Lower lobe of right lung (tissue), 2 donors: ENCODE results near the gene NCOA3. TPM values are rescaled to one million over a fixed set of nuclear protein-coding genes. Genes with fewer than 3 reads are reported as not detected.

Experiments used
- ATAC-seq, 2 donors: fragments of 200-7000 bp; cut with Tn5 transposase; one replicate each; pipeline ENCODE4 v1.9.1; 2020 to 2022; ENCODE audit warnings: mild to moderate bottlenecking in 2 of 2, moderate library complexity in 2 of 2
- DNase-seq: peaks from one replicate; pipeline ENCODE4 v3.0.0-alpha.2; 2020
- H3K27ac ChIP-seq: fragments of 200-600 bp; one replicate; pipeline ENCODE4 v1.8.0; 2022
- H3K27me3 ChIP-seq: fragments of 200-600 bp; one replicate; pipeline ENCODE4 v1.8.0; 2022; ENCODE audit warnings: low read depth
- H3K36me3 ChIP-seq: fragments of 200-600 bp; one replicate; pipeline ENCODE4 v1.8.0; 2022; ENCODE audit warnings: mild to moderate bottlenecking
- H3K4me1 ChIP-seq: fragments of 200-600 bp; one replicate; pipeline ENCODE4 v1.8.0; 2022
- H3K4me3 ChIP-seq: fragments of 200-600 bp; one replicate; pipeline ENCODE4 v1.8.0; 2022; ENCODE audit warnings: mild to moderate bottlenecking
- H3K9me3 ChIP-seq: fragments of 200-600 bp; one replicate; pipeline ENCODE4 v1.8.0; 2022
- CTCF ChIP-seq: fragments of 200-600 bp; IDR thresholded peaks from one replicate; pipeline ENCODE4 v1.8.0; 2022; ENCODE audit warnings: antibody characterized with exemption, mild to moderate bottlenecking
- intact Hi-C: fragments of 100-400 bp; cut with DNase I; formaldehyde crosslinking; loops from one replicate; pipeline ENCODE4 v1.11.0; 2022
- total RNA-seq: library from RNA; stranded (reverse); fragmentation: NEBNext Ultra II Directional; extraction: Animal tissue kit (Norgen Biotek cat#: 25700); gene quantifications from one replicate; pipeline ENCODE4 v1.2.1, GENCODE V29; 2021
- donor health status: DM: no; HTN: yes; CAD: no; lungs with severe emphysema.

Gene NCOA3
- total RNA-seq, 1 donor from 2014 or later = 42.1 TPM

GRCh38 chr20:47686545-47686944, 184.9 kb downstream of the NCOA3 start:
- DNase-seq (no peak), ATAC-seq (no peak)
- no peak for TF ChIP-seq CTCF
- Histone ChIP-seq H3K36me3 (peaks cover 18% of the 10 kb centered on the region), H3K9me3 (peaks cover 9% of the 10 kb centered on the region), H3K4me3 (no peak overlapping the region), H3K27me3 (no peaks in the 10 kb centered on the region), H3K4me1 (peaks cover 16% of the 10 kb centered on the region), H3K27ac (no peak overlapping the region)
- intact Hi-C loops = no loop called here

DNA sequence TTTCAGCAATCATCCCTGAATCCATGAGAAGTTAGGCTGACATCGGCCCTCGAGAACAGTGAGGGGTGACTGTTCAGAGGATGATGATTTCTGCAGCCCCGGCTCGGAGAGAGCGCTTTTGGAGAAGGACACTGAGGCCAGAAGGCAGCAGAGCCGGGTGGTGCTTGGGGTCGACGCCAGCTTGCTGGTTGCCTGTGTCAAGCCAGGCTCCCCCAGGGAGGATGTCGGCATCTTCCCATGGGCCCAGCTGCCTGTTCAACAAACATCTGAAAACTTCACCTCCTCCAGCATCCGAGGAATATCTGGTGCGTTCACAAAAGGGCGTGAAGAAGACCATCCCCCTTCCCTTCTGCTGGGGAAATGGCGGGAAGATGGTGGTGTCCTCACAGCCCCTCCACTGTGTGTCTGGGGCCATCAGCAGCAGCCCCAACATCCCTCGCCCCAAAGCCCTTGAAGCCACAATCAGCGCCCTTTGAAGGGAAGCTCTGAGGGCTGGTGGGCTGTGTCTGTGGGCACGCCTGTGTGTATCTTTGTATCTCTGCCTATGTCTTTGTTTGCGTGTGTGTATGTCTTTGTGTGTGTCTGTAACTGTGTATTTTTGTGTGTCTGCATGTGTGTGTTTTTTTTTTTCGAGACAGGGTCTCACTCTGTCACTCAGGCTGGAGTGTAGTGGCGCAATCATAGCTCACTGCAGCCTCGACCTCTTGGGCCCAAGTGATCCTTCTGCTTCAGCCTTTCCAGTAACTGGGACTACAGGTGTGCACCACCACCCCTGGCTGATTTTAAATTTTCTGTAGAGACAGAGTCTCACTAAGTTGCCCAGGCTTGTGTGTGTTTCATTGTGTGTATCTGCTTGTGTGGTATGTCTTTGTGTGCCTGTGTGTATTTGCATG, 185.7 kb downstream of the NCOA3 start:
- Histone ChIP-seq H3K27ac (no peak overlapping the region), H3K9me3 (peaks cover 17% of the 10 kb centered on the region), H3K4me1 (peaks cover 8% of the 10 kb centered on the region), H3K36me3 (peaks cover 18% of the 10 kb centered on the region), H3K27me3 (no peaks in the 10 kb centered on the region), H3K4me3 (no peak overlapping the region)
- TF ChIP-seq CTCF = no peak
- intact Hi-C loops = no loop called here
- no peak for DNase-seq
- no peak for ATAC-seq

DNA sequence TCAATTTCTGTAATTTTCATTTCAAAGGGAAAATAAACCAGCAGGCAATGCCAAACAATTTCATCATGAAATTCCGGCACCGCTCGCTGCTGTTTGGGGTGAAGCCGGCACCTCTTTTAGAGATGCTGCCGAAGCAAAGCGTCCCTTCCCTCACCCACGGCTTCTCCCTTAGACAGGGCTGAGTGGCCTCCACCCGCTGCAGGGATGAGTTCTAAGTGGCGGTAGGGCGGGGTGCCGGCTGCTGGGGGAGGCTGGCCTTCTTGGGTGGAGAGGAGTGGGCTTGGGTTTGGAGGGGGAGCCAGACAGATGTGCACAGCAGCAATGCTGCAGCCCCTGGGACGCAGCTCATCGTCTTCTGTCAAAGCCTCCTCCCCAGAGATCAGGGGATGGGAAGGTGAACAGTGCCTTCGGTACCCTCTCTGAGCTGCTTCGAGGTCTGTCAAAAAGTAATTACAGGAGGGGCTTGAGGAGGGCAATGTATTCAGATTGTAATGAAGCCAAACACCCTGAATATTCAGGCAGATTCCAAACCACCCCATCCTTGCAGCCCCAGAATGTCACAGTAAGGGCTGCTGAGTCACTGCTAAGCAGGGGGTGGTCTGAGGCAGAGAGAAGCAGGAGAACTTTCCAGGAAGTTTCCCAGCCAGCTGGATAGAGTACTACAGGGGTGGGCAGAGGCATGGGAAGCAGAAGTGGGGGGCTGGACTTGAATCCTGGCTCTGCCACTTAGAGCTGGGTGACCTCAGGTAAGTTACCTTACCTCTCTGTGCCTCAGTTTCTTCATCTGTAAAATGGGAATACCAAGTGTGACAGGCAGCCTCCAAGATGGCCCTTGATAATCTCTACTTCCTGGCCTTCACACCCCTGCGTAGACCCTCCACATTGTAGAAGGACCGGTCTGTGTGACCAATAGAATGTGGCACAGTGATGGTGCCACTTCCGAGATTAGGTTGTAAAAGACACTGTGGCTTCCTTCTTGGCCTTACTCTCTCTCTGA, 187.0 kb downstream of the NCOA3 start:
- DNase-seq = no peak

GRCh38 chr20:47689731-47690130, 188.0 kb downstream of the NCOA3 start:
- Histone ChIP-seq H3K27ac (no peak overlapping the region), H3K4me1 (no peaks in the 10 kb centered on the region), H3K36me3 (peaks cover 18% of the 10 kb centered on the region), H3K27me3 (no peaks in the 10 kb centered on the region), H3K9me3 (peaks cover 19% of the 10 kb centered on the region), H3K4me3 (no peak overlapping the region)
- TF ChIP-seq CTCF = no peak
- no peak for ATAC-seq
- intact Hi-C loops = no loop called here
- no peak for DNase-seq

More for the DNA sequence above, 187.0 kb downstream of the NCOA3 start:
- ATAC-seq = no peak
- Histone ChIP-seq H3K4me1 (no peaks in the 10 kb centered on the region), H3K27ac (no peak overlapping the region), H3K9me3 (peaks cover 19% of the 10 kb centered on the region), H3K27me3 (no peaks in the 10 kb centered on the region), H3K36me3 (peaks cover 18% of the 10 kb centered on the region), H3K4me3 (no peak overlapping the region)
- TF ChIP-seq CTCF = no peak
- intact Hi-C loops = no loop called here

DNA sequence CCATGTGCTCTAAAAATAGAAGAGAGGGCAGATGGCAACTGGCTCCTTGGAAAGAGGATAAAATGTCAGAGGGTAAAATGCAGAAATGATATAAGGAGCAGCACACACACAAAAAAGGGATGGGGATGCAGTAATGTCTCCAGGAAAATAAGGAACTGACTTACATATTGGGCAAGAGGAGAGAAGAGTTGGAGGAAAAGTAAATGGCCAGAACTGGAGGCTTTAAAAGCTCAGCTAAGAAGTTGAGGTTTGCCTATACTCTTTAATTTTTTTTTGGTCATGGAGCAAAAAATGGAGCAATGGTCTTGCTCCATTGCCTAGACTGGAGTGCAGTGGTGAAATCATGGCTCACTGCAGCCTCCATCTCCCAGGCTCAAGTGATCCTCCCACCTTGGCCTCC, 189.9 kb downstream of the NCOA3 start:
- H3K36me3 ChIP-seq = peaks cover 18% of the 10 kb centered on the region
- intact Hi-C loops = no loop called here
- DNase-seq (no peak), ATAC-seq (no peak)
- H3K27ac ChIP-seq = no peak overlapping the region
- peaks cover 19% of the 10 kb centered on the region for H3K9me3 ChIP-seq
- no peak overlapping the region for H3K4me3 ChIP-seq
- no peaks in the 10 kb centered on the region for H3K4me1 ChIP-seq
- no peak for TF ChIP-seq CTCF
- no peaks in the 10 kb centered on the region for H3K27me3 ChIP-seq
